ENCODE results near the gene BEST3. TPM values are rescaled to one million over a fixed set of nuclear protein-coding genes. Genes with fewer than 3 reads are reported as not detected.

The BEST3 gene
- total and polyA plus RNA-seq, 2 of the 4 experiments (the other 2 are of a cell fraction): under 0.01 to 0.07 TPM

DNA sequence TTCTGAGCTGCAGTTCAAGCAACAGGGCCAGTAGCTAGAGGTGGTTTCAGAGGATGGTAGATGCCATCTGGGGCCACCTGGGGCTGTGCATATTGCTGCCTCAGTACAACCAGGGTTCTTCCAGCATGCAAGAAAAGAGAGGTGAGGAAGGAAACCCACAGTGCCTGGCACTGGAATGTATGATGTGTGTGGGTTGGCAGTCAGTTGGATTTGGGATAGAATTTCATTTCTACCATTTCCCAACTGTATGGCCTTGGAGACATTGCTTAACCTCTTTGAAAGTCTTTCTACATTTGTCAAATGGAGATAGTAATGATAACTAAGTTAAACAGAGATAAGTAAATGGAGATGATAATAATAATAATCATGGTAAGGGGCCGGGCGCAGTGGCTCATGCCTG is 78.2 kb downstream of the BEST3 start:
- Histone ChIP-seq H3K9me3 (ENCODE audit: control insufficient read depth, insufficient read depth, low read length) (no peaks in the 10 kb centered on the region), H2AK9ac (replicated peaks; ENCODE audit: low read depth, low read length, poor library complexity) (no peak overlapping the region), H4K5ac (ENCODE audit: low read depth, low read length) (no peak overlapping the region), H3K36me3 (ENCODE audit: control insufficient read depth, insufficient read depth, low read length) (no peaks in the 10 kb centered on the region), H4K91ac (ENCODE audit: insufficient read depth, low read depth, low read length) (no peak overlapping the region), H4K20me1 (ENCODE audit: insufficient read depth, low read length) (no peaks in the 10 kb centered on the region), H3K79me1 (ENCODE audit: low read depth in 1 of 2, low read length in 2 of 2) (no peaks in the 10 kb centered on the region), H2BK5ac (ENCODE audit: low read depth, low read length, poor library complexity, severe bottlenecking) (no peak overlapping the region), H2AFZ (replicated peaks; ENCODE audit: low read length, poor library complexity) (no peak overlapping the region), H3K4me3 (ENCODE audit: insufficient read depth, low read depth, low read length) (no peak overlapping the region), H3K14ac (replicated peaks; ENCODE audit: low read depth, low read length) (no peak overlapping the region), H3K27ac (ENCODE audit: insufficient read depth, low read length) (no peak overlapping the region), H3K4ac (ENCODE audit: low read depth, low read length) (no peak overlapping the region), H2AK5ac (ENCODE audit: low read depth, low read length) (no peak overlapping the region), H3K9me1 (ENCODE audit: insufficient read depth, low read length) (no peaks in the 10 kb centered on the region), H3K4me2 (ENCODE audit: low read depth, low read length) (no peak overlapping the region), H2BK15ac (ENCODE audit: low read depth, low read length) (no peak overlapping the region), H3K9ac (ENCODE audit: low read depth, low read length) (no peak overlapping the region), H4K8ac (ENCODE audit: low read depth in 2 of 2, low read length in 2 of 2) (no peak overlapping the region), H3K27me3 (ENCODE audit: control insufficient read depth, insufficient read depth, low read length) (peaks cover 23% of the 10 kb centered on the region), H3K18ac (ENCODE audit: low read depth, low read length) (no peak overlapping the region), H2BK20ac (ENCODE audit: low read depth, low read length) (no peak overlapping the region), H3K56ac (ENCODE audit: extremely low read depth, insufficient read depth, low read length) (no peak overlapping the region), H2BK120ac (ENCODE audit: low read depth, low read length) (no peak overlapping the region), H3K4me1 (ENCODE audit: control insufficient read depth, insufficient read depth, low read length) (no peaks in the 10 kb centered on the region), H3K23ac (ENCODE audit: low read depth, low read length) (no peak overlapping the region)
- no peak for DNase-seq
- WGBS, 2 experiments (ENCODE audit: extremely low coverage in 2 of 2, insufficient read length in 1 of 2): no CpG with 5 or more reads among the region's 2 CpGs
- ChIA-PET POLR2A (ENCODE audit: unreplicated experiment) (no interaction called here), CTCF (no interaction called here)
- no TSS peak for BruUV-seq (replicated peaks)
- in situ Hi-C loops (cut with MboI; ENCODE audit: low sequenced_read_pairs): no loop called here
- dilution Hi-C loops (cut with HindIII; ENCODE audit: low sequenced_read_pairs, unreplicated experiment): no loop called here
- TF ChIP-seq CEBPB (IDR thresholded peaks at IDR 0.05; ENCODE audit: low read depth, low read length) (no peak), MAZ (IDR thresholded peaks at IDR 0.05; ENCODE audit: borderline replicate concordance, low read depth, low read length) (no peak), RCOR1 (IDR thresholded peaks at IDR 0.05; ENCODE audit: insufficient replicate concordance, low read length) (no peak), MAFK (IDR thresholded peaks at IDR 0.05; ENCODE audit: low read depth, low read length) (no peak), MXI1 (IDR thresholded peaks at IDR 0.05; ENCODE audit: borderline replicate concordance, low read depth, low read length) (no peak), BHLHE40 (IDR thresholded peaks at IDR 0.05; ENCODE audit: low read depth, low read length) (no peak), FOS (IDR thresholded peaks at IDR 0.05; ENCODE audit: low read depth, low read length) (no peak), RAD21 (IDR thresholded peaks at IDR 0.05; ENCODE audit: low read length) (no peak), SMC3 (IDR thresholded peaks at IDR 0.05; ENCODE audit: low read depth, low read length) (no peak), POLR2A (IDR thresholded peaks at IDR 0.05; ENCODE audit: low read depth, low read length) (no peak), CHD1 (IDR thresholded peaks at IDR 0.05; ENCODE audit: low read depth, low read length) (no peak)
- TF ChIP-seq, protein P1, sequence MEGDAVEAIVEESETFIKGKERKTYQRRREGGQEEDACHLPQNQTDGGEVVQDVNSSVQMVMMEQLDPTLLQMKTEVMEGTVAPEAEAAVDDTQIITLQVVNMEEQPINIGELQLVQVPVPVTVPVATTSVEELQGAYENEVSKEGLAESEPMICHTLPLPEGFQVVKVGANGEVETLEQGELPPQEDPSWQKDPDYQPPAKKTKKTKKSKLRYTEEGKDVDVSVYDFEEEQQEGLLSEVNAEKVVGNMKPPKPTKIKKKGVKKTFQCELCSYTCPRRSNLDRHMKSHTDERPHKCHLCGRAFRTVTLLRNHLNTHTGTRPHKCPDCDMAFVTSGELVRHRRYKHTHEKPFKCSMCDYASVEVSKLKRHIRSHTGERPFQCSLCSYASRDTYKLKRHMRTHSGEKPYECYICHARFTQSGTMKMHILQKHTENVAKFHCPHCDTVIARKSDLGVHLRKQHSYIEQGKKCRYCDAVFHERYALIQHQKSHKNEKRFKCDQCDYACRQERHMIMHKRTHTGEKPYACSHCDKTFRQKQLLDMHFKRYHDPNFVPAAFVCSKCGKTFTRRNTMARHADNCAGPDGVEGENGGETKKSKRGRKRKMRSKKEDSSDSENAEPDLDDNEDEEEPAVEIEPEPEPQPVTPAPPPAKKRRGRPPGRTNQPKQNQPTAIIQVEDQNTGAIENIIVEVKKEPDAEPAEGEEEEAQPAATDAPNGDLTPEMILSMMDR (conservative IDR thresholded peaks at IDR 0.05; ENCODE audit: low read depth, low read length): no peak
- TF ChIP-seq, protein P2, sequence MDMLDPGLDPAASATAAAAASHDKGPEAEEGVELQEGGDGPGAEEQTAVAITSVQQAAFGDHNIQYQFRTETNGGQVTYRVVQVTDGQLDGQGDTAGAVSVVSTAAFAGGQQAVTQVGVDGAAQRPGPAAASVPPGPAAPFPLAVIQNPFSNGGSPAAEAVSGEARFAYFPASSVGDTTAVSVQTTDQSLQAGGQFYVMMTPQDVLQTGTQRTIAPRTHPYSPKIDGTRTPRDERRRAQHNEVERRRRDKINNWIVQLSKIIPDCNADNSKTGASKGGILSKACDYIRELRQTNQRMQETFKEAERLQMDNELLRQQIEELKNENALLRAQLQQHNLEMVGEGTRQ (IDR thresholded peaks at IDR 0.05; ENCODE audit: low read depth, low read length): no peak
- intact Hi-C loops (cut with micrococcal nuclease): no loop called here
- no peak for ATAC-seq (ENCODE audit: low read depth)

All from IMR-90 (cell line).